ENCODE measurements around the gene SALL3.

DNA sequence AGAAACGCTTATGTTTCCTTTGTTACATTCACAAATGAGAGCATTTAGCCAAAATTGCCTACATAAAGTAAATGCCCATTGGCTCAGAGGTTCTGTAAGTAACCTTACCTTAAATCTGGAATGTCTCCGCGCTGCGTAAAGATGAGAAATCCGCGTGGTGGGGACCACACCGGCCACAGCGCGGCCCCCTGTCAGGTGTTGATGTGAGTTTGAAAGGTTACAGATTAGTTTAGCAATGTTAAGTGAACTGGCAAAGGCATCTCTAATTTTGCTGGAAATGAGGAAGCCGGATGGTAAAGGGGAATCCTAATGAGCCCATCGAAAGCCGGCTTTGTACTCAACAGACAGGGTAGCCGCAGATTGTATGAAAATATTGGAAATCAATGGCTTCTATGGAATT lies 11.8 kb downstream of the SALL3 start:
- TF ChIP-seq, protein P1, sequence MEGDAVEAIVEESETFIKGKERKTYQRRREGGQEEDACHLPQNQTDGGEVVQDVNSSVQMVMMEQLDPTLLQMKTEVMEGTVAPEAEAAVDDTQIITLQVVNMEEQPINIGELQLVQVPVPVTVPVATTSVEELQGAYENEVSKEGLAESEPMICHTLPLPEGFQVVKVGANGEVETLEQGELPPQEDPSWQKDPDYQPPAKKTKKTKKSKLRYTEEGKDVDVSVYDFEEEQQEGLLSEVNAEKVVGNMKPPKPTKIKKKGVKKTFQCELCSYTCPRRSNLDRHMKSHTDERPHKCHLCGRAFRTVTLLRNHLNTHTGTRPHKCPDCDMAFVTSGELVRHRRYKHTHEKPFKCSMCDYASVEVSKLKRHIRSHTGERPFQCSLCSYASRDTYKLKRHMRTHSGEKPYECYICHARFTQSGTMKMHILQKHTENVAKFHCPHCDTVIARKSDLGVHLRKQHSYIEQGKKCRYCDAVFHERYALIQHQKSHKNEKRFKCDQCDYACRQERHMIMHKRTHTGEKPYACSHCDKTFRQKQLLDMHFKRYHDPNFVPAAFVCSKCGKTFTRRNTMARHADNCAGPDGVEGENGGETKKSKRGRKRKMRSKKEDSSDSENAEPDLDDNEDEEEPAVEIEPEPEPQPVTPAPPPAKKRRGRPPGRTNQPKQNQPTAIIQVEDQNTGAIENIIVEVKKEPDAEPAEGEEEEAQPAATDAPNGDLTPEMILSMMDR (IDR thresholded peaks at IDR 0.05): no peak
- TF ChIP-seq POLR2A (IDR thresholded peaks at IDR 0.05): no peak
- TF ChIP-seq POLR2AphosphoS5 (IDR thresholded peaks at IDR 0.05; ENCODE audit: insufficient read depth in 1 of 2, low read depth in 1 of 2): no peak

Measured in vagina (tissue), 2 donors.